Occipital lobe (tissue), 2 donors: Measurements from ENCODE around the gene MAX. TPM values are rescaled to one million over a fixed set of nuclear protein-coding genes. Genes with fewer than 3 reads are reported as not detected.

Experiments used
- DNase-seq: peaks from one replicate; lab custom pipeline; 2025; lab: John Stamatoyannopoulos, UW
- total RNA-seq: library from RNA; depleted of rRNA; stranded (reverse); fragments of >200 nt; gene quantifications from one replicate; pipeline ENCODE4 v1.2.3, GENCODE V29; 2014

MAX gene
- total RNA-seq, 1 donor from 2014 or later, result 55.4 TPM

DNA sequence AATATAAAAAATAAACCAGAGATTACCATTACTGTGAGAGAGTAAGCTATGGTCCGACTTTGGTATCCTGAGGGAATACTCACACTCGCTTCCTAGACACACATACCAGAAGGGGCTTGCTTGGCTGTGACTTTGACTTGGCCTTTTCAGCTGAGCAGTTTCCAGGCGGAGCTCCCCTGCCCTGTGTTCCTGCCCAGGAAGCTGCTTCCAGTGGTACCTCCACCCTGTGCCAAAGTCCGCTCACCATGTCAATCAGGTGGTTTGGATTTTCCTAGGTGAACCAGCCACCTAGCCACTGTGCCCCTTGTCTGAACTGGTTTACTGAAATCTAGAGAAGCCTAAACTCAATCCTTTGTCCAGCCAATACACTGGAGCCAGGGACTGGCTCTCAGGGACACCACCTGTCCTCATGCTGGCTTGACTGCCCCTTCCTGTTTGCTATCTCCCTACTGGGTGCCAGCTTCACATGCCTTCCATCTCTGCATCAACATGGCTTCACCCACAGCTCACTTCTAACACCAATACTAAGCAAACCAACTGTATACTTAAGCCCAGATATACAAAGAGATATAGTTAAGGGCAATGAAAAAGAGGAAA is 28.6 kb downstream of the MAX start:
- DNase-seq, result no peak

DNA sequence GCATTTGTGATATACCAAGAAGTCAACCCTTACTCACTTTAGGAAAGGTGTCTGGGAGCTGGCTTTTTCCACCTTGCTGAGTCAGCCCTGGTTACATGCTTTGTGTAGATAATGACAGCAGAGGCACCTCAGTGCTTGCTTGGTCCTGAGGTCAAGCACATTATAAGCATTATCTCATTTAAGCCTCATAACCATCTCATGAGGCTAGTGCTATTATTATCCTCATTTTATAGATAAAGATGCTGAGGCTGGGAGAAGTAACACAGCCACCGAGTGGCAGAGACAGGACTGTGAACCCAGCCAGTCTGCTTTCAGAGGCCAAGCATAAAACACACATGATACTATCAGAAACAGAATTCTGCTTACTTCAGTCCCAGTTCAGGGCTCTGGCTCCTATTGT is 29.4 kb downstream of the MAX start:
- no peak for DNase-seq

DNA sequence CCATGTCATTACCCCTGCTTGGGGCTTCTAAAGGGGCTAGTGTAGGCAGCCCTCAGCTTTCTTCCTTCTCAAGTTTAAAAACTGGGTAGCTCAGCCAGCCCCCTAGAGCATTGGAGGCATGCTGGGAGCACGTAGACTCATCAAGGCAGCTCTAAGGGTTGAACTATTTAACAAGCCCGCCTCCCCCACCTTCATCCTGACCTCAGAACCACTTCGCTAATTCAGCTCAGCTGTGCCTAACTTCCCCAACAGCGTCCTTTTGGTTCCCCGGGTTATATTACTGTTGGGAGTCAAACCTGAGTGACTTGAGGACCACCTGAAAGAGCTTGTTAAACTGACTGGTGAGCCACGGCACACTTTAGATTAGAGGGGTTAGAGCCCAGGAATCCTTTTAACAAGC is 30.1 kb downstream of the MAX start:
- no peak for DNase-seq

DNA sequence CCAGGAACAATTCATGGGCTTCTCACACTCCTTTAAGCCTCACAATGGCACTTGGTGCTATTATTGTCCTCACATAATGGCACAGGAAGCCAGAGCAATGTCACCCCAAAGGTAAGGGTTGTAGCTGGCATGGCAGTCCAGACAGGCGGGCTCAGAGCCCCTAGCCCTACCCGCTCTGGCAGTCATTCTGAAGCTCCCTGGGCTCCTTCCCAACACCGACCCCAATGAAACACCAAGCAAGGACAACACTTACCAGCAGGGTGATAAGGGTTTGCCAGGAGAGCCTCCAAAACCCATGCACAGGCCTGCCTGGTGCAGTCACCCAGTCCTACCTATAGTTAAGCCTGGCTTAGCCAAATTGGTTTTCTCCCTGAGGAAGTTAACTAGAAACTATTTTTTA is 30.8 kb downstream of the MAX start:
- DNase-seq, result no peak

DNA sequence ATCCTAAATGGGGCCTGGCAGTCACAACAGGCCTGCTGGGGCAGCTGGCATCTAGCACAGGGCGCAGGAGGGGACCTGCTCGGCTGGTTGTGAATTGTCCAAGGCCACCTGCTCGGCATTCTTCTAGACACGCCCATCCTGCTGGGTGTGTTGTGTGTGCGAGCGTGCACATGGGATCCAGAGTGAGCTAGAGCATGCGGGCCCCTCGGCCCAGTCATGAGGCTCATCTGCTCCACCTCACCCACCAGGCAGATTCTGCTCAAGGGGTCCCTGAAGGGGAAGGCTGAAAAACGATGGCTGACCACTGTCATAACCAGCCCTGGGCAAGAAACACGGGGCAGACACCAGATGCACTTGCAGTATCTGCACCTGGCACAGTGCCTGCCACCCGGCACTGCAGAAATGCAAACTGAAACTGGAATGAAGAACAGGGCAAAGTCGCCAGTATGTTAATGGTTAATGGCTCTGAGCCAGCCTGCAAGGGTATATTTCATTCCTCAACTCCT is 31.8 kb downstream of the MAX start:
- DNase-seq, result no peak

DNA sequence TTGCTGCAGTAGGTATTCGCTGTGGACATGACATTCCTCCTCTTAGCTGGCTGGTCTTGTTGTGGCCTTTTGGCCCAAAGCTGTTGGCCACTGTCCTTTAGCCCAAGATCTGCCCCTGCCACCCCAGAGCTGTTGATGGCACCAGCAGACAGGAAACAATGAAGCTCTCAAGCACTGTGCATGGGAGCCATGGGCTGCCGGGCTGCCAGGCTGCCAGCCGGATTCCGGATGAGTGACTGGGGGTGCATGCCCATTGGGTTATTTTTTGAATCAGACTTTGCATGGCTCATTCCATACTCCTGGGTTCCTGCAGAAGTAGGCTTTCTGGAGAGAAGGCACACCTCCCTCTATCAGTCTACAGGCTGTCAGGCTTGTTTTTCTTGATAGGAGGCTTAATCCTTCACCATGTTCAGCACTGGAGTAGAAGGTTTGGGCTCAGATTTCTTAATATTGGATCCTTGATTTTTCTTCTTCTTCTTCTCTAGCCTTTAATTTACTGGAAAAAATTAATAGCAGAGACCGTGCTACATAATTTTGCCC is 32.4 kb downstream of the MAX start:
- no peak for DNase-seq

DNA sequence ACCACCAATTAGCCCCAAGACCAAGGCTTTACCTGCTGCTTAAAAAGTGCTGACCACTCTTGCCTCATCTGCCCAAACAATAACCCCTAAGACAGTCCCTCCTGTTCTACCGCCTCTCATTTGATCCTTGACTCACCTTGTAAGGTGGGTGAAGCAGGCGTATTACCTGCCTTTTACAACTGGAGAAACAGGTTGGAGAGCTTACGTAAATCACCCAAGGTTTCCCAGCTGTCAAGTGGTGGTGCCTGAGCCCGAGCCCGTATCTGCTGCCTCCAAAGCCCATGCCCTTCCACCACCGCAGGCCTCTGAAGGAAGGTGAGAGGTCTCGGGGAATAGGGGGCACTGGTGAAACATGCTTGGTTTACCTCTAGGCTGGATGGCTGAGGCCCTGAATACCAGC is 36.6 kb downstream of the MAX start:
- no peak for DNase-seq

DNA sequence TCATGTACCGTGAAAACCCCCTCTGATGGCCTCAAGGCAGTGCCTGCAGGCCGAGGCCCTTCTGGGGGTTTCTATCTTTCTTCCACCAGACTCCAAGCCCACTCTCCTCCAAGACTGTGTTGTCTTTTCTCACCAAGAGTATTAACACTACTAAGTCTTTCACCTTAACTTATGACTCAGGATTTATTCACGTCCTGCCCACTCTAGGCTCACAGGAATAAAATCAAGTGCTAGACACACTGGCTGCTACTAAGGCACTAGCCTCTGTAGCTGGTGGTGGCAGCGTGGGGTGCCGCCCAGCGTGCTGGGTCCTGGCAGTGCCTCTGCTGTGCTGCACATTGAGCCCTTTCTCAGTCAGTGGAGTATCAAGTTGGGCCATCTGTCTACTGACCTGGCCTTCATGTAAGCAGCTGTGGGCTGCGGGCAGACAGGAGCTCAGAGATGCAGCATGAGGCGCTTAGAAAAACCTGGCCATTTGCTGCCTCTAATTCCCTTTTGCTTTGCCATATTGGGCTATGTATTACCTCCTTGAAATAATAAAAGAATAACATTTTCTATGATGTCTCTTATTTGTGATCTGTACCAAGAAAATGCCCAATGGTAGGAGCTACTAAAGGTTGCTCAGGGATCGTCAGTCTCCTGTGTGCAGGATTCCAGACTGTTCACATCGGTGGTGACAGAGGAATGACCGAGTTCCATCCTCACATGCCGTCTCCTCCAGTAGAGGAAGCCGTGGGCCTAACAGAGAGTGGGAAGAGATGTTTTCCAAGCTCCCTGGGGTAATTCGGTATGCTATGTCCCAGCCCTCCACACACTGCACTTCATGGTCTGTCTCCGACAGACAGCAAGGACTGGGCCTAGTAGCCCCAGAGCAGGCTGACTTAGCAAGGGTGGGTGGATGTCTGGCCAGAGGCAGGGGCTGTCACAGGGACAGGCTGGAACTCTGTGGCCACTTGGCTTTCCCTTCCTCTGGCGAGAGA is 39.9 kb downstream of the MAX start:
- no peak for DNase-seq

DNA sequence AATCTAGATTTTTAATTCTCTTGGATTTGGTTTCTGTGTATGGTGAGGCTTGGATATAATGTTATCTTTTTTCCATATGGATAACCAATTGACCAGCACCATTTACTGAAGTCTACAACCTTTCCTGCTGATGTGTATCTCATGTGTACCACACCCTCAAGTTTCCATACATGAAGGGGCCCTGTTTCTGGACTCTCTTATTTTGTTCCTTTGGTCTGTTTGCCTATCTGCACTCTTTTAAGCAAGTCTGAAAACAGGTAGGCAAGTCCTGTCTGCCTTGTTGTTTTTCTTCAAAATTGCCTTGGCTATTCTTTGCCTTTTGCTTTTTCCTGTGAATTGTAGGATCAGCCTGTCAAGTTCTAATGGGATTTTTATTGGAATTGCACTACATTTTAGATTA is 44.6 kb downstream of the MAX start:
- no peak for DNase-seq

DNA sequence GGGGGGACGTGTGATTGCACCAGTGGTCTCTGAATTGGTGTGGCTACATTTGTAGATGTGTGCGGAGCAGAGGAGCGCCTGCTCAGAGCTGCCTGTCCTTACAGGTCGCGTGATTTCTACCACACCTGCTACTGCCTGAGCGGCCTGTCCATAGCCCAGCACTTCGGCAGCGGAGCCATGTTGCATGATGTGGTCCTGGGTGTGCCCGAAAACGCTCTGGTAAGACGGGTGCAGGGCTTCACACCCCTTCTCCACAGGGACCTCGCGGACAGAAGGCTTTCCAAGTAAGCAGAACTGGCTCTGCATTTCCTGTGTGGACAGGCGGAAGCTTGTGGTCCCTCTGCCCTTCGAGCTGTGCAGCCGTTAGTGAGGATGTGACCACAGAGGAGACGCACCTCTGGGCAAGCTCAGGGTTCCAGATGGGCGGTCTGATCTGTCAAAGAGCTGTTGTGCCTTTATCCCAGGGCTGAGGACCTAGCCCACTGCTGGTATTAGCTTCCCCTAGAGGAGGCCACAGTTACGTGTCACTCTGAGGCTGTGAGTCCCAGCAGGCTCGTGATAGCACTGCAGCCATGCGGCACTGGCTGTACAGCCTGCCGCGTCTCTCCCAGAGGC is 47.7 kb downstream of the MAX start:
- DNase-seq, result no peak

DNA sequence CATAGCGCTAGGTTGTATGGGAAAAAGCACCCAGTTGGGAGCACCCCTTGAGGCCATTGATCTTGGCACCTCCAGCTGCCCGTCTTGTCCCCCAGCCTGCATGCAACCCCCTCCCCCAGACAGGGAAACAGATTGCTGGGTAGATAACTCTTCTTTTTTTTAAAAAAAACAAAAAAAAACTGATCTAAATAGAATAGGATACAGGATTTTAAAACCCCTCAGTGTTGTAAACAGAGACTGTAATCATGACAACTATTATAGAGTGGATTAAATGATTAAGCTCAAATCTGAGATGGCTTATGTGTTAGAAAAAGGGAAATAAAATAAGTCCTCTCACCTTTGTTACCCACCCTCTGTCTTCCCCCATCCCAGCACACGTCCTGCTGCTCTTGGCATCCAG is 48.9 kb downstream of the MAX start:
- no peak for DNase-seq

DNA sequence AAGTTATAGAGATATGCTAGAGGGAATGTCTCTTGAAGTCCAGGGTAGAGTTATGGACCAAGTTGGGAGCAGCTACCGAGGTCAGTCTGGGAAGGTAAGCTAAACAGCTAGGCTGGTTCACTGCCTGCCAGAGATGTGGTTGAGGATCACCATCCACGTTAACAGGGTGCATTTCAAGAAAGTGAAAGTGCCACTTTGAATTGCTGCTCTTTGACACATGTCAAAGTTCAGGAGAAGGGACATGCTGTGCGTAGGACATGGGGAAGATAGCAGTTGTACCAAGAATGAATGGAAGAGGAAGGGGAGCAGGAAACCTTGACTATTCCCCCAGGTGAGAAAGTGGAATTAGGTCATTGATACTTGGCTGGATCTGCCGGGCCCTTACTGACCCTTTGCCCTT is 49.5 kb downstream of the MAX start:
- DNase-seq, result no peak

DNA sequence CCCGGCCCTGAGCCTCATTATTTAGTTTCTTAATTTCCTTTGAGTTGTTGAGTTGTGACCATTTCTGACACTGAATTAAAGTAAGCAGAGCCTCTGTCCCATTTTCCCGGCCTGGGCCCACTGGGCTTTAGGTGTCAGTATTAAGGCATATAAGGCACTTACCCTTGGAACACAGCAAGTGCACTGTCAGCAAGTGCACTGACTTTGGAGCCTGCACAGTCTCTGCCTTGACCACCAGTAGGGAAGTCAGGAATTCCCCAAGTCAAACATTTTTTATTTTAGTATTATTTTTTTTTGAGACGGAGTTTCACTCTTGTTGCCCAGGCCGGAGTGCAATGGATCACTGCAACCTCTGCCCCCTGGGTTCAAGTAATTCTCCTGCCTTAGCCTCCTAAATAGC is 56.6 kb downstream of the MAX start:
- no peak for DNase-seq

DNA sequence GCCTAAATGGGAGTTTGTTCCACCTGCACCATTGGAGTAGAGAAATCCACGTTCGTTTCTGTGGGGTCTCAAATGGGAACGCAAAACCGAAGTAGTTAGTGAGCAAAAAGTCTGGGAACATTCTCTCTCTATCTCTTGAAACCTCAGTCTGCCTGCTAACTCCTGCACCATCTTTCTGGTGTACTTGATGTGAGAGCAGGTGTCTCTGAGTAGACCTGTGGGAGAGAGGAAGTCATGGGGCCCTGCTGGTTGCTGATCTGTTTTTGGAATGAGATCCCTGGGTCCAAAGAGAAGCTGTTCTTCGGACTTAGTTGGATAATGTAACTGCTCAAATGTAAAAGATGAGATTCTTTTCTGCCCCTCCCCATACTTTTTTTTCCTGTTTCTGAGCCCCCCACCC is 57.3 kb downstream of the MAX start:
- no peak for DNase-seq

DNA sequence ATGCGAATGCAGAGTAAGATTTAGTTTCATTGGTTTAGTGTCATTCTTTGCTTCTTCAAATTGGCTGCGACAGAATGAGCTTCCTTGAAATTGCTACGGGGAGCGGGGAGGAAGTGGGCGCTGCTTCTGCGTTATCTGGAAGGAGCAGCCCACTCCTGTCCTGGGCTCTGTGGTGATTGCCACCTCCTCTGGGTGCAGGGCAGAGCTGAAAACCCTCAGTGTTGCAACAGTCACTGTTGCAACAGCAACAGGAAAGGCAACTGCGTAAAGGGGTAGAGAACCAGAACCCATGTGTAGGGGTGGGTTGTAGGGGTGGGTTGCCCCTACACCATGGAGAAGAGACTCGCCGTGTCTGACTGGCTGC is 57.7 kb downstream of the MAX start:
- no peak for DNase-seq

DNA sequence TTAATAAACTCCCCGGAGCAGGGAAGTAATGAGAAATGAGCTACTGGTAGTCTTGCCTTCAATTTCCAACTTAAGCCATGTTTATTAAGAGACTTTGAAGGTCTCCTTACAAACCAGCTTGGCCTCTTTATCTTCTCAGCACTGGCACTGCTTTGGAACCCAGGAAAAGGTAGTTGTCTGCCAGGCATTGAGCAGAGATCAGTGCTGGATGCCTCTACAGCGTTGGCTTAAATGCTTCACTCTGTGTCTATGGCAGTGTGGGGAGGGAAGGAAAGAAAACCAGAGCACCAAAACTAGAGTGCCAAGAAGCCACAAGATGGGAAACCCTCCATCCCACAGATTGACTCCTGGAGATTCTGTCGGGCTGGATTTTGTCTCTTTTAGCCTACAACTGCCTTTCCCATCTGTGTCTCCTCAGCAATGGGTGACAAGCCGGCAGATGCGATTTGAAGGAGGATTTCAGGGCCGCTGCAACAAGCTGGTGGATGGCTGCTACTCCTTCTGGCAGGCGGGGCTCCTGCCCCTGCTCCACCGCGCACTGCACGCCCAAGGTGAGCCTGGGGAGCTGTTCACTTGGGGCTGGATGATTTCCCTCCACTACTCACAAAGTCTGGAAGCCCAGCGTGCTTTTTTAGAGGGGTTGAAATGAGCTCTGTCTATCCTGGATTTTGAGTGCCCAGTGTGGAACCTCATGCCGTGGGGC is 58.3 kb downstream of the MAX start:
- no peak for DNase-seq

DNA sequence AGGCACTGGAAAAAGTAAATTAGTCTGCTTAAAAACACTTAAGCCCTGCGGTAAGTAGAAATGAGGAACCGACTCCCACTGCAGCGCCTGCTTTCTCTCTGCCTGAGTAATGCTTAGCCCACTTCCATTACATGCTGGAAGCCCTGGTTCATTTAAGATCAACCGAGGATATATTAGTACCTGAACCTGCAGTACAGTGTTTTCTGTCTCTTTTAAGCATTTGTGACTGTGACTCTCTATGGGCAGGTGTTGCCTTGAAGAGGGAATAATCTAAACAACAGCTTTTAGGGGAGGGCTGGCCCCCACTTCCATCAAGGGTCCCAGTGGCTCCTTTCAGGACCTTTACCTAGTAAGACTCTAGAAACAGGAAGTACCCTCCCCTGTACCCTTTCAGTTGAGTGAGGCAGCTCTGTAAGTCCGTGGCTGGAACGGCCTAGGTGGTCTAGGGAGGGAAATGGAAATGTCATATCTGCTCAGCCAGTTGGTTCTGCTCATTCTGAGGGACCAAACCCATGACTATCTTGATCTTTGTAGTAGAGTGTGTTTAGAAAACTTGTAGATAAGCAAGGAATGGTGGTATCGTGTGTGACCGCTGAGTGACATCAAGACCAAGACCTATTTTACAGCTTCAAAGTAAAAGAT is 59.5 kb downstream of the MAX start:
- no peak for DNase-seq

DNA sequence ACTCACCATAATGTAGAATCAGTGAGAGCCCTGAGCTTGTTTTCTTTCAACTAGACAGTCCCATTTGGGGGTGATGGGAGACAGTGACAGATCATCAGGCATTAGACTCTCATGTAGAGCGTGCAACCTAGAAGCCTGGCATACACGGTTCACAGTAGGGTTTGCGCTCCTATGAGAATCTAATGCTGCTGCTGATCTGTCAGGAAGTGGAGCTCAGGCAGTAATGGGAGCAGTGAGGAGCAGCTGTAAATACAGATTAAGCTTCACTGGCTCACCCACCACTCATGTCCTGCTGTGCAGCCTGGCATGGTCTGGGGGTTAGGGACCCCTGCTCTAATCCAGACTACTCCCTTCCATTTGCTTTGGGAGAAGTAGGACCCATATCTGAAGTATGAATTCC is 60.0 kb downstream of the MAX start:
- DNase-seq, result no peak

DNA sequence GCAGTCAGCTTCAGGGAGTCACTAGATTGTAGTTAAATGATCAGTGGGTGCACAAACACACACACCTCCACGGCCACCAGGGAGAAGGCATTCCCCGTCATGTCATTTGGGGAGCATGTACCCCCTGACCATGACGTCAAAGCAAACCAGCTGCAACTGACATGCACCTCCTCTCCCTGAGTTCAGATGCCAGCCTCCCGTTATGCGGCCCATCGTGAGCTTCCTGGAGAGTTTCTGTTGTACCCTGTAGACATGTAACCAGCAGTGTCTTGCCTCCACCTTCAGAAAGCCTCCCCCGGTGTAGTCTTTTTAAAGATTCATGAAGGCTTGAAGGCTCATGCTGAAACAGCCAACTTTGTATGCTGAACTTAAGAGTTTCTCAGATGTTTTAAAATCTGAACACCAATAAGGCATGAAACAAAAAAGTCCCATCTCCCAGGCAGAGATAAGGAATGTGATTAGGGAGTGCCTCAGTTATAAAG is 60.8 kb downstream of the MAX start:
- DNase-seq, result no peak

DNA sequence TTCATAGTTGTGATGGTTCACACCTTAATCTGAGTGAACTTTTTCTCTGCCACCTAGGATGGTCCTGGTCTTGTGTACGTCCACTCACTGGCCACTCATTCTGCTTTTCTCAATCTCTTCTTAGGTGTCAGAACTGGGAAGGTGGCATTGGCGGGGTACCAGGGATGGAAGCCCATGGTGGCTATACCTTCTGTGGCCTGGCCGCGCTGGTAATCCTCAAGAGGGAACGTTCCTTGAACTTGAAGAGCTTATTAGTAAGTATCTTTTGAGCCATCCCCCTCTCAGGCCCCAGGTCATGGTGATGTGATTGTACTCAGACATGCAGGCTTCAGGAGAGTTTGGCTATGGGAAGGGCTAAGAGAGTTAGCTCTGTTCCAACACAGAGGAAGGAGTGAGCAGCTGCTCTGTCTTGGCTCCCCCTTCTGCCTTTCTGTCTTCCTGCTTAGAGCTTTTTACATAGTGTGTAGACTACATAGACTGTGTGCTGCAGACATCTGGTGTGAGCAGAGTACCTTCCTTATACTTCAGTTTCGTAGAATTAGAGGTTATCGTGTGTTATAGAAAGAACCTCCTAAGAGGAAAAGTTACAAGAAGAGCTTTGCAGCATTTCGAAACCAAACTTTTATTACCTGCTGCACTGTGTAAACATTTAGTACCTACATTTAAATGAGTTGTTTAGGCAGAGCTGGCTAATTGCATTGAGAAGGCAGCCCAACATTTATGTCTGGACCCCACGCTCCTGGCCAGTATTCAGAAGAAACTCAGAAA is 61.5 kb downstream of the MAX start:
- no peak for DNase-seq
